ENCODE results near the gene AQP5.
A peak's percentile ranks its signal among the peaks of the same experiment; 100 is the strongest.

The AQP5 gene

DNA sequence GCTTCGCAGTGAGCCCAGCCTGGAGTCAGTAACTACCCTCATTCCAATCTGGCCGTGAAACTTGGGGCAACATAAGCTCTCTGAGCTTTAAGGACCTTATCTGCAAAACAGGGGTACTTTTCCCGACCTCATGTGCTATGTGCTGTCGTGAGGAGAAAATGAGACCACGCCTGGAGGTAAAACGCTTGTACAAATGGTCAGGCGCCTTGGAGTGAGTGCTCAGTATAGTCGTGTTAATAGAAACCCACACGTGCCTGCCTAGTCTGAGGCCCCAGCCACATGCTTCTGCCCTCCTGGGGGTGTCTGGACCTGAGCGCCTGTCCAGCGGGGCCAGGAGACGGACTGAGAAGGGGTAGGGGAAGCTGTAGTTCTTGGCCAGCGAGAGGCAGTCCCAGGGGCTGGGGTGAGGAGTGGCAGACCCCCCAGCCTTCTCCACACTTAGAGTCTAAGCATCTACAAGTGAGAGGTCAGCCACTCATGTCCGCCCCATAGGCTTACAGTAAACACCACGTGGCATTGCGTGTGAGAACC, 4.9 kb downstream of the AQP5 start:
- DNase-seq: no peak

- peak; percentile 36 for DNase-seq
Measured at GRCh38 chr12:49967042-49967776, 5.5 kb downstream of the AQP5 start.

DNA sequence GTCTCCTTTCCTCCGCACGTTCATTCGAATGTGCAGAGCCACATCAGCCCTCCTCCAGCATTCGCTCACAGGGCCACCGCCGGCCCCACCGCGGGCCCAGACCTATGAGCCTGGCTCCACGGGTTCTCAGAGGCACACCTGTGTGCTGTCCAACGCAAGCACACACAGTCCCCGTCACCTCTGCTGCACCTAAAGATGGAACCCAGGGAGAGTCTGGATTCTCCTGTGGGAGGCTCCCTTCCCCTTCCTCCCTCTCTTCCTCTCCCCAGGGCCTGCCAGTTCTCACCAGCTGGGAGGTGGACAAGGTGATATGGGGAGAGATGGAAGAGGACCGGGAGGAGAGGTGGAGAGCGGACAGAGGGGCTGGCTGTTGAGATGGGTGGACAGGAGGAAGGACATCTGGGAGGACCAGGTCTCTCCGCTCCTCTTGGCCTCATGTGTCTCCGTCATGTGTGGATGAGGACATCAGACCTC, 6.1 kb downstream of the AQP5 start:
- no peak for DNase-seq

GRCh38 chr12:49968471-49968870, 6.8 kb downstream of the AQP5 start:
- DNase-seq: no peak

DNA sequence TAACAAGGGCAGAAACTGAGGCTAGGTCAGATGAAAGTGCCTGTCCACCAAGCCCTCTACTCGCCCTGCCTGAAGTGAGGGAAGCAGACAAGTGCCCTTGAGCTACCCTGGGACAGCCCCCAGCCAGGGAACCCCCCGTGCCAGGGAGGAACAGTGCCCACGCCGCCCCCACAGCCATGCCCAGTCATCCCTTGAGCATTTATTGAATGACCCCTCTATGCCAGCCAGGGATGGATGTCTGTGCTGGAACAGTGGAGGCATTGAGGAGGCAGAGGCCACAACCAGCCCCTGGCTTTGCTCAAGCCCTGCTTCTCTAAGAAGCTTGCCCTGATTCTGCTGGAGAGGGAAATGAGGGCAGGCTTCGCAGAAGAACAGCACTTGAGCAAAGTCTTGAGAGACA, 7.4 kb downstream of the AQP5 start:
- DNase-seq: no peak

DNA sequence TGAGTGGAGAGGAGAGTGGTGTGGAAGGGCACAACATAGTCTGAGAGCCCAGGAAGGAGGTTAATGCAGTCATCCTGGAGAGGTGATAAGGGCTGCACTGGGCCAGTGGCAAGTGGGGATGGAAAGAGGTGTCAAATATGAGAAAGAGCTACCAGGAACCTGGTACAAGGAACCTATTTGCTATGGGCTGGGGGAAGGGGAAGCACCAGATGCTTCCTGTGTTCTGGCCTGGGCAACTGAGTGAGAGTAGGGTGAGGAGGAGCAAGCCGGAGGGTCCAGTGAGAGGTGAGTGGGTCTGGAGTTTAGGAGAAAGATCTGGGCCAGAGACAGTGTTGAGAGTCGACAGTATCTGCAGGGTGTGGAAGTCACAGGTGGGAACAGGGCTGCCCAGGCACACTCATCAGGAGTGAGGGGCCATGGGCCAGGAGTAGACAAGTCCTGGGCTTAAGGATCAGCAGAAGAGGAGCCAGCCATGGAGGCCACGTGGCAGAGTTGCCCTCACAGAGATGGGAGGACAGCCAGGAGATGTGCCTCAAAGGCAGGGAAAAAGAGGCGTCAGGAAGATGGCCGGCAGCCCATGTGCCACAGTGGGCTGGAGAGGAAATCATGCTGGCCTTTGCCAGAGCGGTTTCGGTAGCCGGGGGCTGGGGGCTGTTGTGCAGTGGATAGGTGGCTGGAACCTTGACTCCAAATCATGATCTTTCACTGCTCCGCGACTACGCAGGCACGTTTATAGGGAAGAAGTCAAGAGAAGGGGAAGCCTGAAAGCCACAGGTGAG, 8.2 kb downstream of the AQP5 start:
- no peak for DNase-seq

DNA sequence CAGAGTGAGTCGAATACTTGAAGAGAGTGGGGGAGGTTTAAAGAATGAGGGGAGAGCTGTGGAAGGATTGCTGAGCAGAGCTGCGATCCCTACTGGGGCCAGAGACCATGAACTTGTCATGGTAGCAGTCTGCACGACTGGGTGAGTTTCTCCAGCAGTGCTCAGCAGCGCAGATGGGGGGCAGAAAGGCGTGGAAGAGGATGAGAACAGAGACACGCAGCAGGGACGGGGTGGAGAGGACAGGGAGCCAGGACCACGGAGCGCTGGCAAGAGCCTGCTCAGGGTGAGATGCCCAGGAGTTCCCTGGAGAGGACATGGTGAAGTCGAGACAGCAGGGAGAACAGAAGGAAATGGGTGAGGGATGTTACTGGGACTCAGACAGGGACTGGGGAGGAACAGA, 9.0 kb downstream of the AQP5 start:
- DNase-seq: no peak

DNA sequence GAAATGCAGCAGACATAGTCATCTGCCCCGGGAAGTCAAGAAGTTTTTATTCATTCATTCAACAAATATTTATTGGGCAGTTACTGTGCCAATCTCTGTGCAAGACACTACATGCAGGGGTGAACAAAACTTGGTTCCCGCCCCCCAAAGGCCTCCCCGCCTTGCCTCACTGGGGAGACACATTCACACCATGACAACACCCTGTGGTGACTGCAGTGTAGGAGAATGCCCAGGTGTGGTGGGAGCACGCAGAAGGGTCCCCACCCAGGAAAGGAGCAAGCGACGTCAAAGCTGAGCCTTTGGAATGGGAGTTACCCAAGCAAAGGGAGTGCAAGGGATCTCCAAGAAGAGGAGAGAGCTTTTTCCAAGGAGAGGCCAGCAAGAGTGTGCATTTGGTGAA, 9.5 kb downstream of the AQP5 start:
- DNase-seq: no peak

GRCh38 chr12:49972129-49972528, 10.5 kb downstream of the AQP5 start:
- no peak for DNase-seq

DNA sequence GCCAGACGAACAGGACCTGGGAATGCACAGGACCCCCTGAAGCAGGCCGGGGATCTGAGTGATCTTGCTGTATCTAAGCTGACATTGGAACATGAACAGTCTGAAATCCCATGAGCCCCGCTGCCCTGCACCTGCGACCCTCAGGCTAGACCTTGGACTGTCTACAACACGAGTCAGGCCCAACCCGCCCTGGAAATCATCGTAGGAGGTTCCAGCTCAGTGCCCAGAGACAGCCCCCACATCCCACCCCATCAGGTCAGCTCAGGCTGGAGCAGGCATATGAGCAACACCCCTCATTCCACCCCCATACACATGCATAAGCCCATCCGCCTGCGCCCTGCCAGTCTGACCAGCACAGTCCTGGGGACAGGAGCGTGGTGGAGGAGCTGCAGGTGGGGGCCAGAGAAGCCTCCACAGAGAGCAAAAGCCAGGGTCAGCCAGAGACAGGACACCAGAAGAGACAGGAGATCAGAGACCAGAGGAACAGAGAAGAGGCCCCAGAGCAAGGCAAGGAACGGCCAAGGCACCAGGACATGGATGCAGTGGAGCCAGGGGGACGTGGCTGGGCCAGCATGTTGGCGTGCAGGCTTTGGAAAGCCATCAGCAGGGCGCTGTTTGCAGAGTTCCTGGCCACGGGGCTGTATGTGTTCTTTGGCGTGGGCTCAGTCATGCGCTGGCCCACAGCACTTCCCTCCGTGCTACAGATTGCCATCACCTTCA, 11.1 kb downstream of the AQP5 start, which contains the start of gene AQP6:
Gene AQP6, plus strand, starts transcription at position 307 of the 720 bp plus-strand sequence. Its CDS starts 227 bp downstream, at position 534.
- no peak for DNase-seq

GRCh38 chr12:49973361-49973830, 11.7 kb downstream of the AQP5 start:
- DNase-seq: no peak

DNA sequence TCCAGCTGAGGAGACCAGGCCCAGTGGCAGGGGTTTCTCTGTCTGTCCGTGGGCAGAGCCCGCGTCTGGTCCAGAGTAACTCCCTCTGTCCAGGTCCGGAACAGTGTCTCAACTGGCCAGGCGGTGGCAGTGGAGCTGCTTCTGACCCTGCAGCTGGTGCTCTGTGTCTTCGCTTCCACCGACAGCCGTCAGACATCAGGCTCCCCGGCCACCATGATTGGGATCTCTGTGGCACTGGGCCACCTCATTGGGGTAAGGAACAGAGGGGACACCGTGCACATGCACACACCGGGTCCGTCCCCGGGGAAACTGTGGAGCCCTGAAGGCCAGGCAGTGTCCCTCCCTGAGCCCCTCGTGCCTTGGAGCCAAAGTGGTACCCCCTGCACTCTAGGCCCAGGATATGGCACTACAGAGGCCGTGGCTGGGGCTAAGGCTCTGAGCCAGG, 12.6 kb downstream of the AQP5 start:
- DNase-seq: no peak

DNA sequence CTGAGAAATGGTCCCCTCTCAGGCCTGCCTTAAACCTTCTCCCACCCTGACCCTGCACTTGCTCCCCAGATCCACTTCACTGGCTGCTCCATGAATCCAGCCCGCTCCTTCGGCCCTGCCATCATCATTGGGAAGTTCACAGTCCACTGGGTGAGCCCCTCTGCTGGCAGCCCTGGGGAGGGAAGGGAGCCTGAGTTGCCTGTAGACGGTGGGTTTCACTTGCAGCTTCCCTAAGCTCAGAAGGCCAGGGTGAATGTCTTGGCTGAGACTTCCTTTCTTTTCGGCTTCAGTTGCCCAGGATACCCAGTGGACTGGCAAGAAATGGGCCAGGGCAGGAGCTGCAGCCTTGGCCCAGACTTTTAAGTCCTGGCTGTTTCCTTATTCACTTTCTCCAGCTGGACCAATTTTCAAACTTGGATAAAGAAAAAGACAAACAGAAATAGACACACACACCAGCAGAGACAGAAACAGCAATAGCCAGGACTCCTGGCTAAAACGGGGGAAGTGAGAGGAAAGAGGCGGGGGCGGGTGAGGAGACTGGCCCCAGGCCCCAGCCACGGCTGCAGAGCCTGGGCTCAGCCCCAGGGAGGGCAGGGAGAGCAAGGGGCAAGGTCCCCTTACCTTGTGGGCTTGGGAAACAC, 13.1 kb downstream of the AQP5 start:
- no peak for DNase-seq

DNA sequence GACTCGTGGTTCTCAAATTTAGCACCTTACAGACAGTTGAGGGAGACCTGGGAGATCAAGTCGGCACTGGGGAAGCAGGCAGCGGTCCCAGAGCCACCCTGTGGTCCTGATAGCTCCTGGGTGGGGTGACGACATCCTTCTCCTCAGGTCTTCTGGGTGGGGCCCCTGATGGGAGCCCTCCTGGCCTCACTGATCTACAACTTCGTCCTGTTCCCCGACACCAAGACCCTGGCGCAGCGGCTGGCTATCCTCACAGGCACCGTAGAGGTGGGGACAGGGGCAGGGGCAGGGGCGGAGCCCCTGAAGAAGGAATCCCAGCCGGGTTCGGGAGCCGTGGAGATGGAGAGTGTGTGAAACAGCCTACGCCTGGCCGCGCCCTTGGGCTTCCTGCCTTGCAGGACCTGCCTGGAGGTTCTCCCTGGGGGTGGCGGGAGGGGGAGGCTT, 13.7 kb downstream of the AQP5 start:
- DNase-seq: no peak

DNA sequence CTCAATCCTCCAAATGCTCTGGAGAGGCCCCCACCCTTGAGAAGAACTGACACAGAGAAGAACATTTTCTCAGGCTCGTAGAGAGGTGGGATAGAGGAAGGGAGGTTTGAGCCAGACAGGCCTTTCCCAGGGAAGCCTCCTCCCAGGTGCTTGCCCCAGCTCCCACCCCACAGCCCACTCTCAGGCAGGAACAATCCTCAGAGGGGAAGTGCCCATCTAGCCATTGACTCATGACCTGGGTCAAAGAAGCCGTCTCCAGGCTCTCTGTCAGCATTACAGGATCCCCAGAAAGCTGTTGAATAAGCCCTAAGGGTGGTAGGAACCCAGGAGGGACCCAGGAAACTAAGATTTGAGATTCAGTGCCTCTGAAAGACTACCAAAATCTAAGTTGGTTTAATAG, 14.9 kb downstream of the AQP5 start:
- DNase-seq: no peak

DNA sequence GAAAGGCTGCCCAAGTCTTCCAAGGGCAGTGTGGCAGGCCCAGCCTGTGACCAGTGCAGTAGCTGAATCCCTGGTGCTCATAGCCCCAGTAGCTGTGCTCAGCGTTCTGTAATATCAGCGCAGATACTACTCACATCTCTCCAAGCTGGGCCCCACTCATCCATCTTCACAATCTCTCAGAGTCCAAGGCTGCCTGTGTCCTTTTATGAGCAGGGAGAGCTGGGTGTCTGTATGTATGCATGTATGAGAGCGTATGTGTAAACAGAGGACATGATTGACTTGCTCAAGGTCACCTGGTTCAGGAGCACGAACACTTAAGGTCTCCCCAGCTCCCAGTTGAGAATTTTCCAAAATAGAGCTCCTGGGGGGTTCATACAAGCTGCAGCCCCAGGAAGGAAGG, 16.5 kb downstream of the AQP5 start:
- DNase-seq: no peak

DNA sequence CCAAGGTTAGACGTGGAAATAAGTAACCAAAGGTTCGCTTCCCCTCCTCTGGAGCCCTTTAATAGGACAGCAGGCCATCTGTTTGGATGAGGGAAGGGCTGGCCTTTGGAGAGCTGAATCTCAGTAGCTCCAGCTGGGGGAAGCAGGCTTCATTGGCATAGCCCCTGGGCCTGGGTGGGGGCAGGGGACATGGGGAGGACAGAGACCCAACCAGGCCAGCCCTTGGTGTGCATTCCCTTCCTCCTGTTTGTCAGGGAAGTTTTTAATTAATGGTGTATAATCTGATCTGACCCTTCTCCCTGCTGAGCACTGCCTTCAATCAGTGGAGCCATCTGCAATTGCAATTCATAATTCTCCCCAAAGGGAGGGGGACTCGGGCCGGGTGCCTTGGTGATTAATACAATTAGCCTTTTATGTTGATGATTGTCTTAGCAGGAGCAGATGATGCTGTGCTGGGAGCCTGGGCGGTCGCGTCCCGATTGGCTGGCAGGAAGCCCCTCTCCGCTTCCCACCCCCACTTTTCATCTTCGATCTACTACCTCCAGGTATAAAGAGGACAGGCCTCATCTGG, 17.4 kb downstream of the AQP5 start:
- DNase-seq: no peak

GRCh38 chr12:49979791-49980190, 18.1 kb downstream of the AQP5 start:
- no peak for DNase-seq

DNA sequence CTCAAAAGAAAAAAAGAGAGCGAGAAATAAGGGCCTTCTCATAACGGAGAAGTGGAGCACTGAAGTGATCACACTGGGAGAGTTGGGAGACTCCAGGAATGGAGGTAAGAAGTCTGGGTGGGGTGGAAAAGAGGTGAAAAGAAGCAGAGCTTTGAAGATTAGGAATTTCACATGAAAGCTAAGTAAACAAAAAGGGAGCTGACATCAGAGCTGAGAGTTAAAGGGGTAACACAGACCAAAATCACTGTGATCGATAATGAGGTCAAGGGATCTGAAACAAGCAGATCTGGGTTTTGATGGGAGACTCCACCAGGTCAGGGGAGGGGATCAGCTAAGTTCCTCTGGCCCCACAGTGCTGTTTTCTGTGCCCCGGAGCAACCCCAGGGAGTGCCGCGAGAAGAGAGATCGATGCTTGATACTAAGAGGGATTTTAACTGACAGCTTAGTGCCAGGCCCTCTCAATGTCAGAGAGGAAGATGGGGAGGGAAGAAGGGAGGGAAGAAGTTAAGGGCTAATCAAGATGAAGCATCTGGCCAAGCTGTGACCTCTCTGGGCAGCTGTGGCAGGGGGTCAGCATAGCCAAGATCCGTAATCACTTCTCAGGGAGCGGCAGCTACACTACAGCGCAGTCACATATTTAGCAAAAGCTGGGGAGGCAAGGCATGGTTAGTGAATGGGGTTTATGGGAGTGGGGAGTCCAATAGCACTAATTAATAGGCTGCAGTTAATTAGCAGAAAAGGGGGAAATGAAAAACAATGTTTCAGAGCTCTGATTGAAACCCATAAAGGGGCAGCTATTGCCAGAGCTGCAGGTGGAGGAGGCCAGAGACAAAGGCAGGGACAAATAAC, 19.1 kb downstream of the AQP5 start:
- no peak for DNase-seq

- no peak for DNase-seq
Measured at GRCh38 chr12:49982246-49983087, 20.8 kb downstream of the AQP5 start.

All from NCI-H2081 treated with DMSO at 0.1 percent for 48 hours (cell line).